ENCODE measurements around the gene CYP2C19.
"Not testable (repeated sequence)": the region's sequence is repeated elsewhere in the genome, so short reads cannot be mapped to it uniquely, and the experiment has no call there.

CYP2C19 gene

GRCh38 chr10:94890264-94891022, 128.0 kb downstream of the CYP2C19 start:
- DNase-seq: no peak

GRCh38 chr10:94898414-94898813, 135.9 kb downstream of the CYP2C19 start:
- DNase-seq: not testable (repeated sequence)

- DNase-seq: no peak
These were observed 139.6 kb downstream of the CYP2C19 start for GRCh38 chr10:94902080-94902479.

GRCh38 chr10:94902570-94902969, 140.1 kb downstream of the CYP2C19 start:
- DNase-seq: no peak

Measured in NCI-H446 treated with DMSO at 0.1 percent for 48 hours (cell line).